HG02970 (cell line): Measurements from ENCODE around the gene AKAP5.

Experiments
- ATAC-seq: cut with Tn5 transposase; IDR thresholded peaks from one replicate; pipeline ENCODE4 v1.9.1; 2021; ENCODE audit warnings: mild to moderate bottlenecking, moderate library complexity, moderate number of reproducible peaks; ENCODE audit not compliant: unreplicated experiment, low FRiP score

The AKAP5 gene

GRCh38 chr14:64465191-64465822, at the start of gene AKAP5:
TSS of gene AKAP5 (plus strand) at chr14:64465499. CDS start at chr14:64468395, 2,896 bp downstream.
- peak; percentile 58 for ATAC-seq

GRCh38 chr14:64416348-64416932, 48.9 kb upstream of the AKAP5 start:
- ATAC-seq: no peak

GRCh38 chr14:64417055-64417770, 48.1 kb upstream of the AKAP5 start:
- ATAC-seq: no peak

- ATAC-seq: no peak
Measured at GRCh38 chr14:64417771-64418125, 47.6 kb upstream of the AKAP5 start.

GRCh38 chr14:64419003-64419402, 46.3 kb upstream of the AKAP5 start:
- no peak for ATAC-seq

- no peak for ATAC-seq
Measured at GRCh38 chr14:64421166-64421565, 44.1 kb upstream of the AKAP5 start.

- ATAC-seq: no peak
Measured at GRCh38 chr14:64422005-64422404, 43.3 kb upstream of the AKAP5 start.

- ATAC-seq: no peak
Measured at GRCh38 chr14:64422756-64423155, 42.5 kb upstream of the AKAP5 start.

- ATAC-seq: no peak
Measured at GRCh38 chr14:64423987-64424386, 41.3 kb upstream of the AKAP5 start.

- no peak for ATAC-seq
Measured at GRCh38 chr14:64434528-64434927, 30.8 kb upstream of the AKAP5 start.

- ATAC-seq: no peak
Measured at GRCh38 chr14:64438181-64438841, 27.0 kb upstream of the AKAP5 start.

GRCh38 chr14:64439141-64439540, 26.2 kb upstream of the AKAP5 start:
- ATAC-seq: no peak

- no peak for ATAC-seq
Measured at GRCh38 chr14:64440494-64440893, 24.8 kb upstream of the AKAP5 start.

- no peak for ATAC-seq
Measured at GRCh38 chr14:64442300-64442988, 22.9 kb upstream of the AKAP5 start.

GRCh38 chr14:64444140-64444539, 21.2 kb upstream of the AKAP5 start:
- no peak for ATAC-seq

GRCh38 chr14:64444984-64445845, 20.1 kb upstream of the AKAP5 start:
- ATAC-seq: peak; percentile 81

- no peak for ATAC-seq
Measured at GRCh38 chr14:64447876-64448670, 17.2 kb upstream of the AKAP5 start.

- no peak for ATAC-seq
Measured at GRCh38 chr14:64450255-64450654, 15.0 kb upstream of the AKAP5 start.

- ATAC-seq: no peak
Measured at GRCh38 chr14:64454671-64455070, 10.6 kb upstream of the AKAP5 start.
